NCI-H69 (cell line): ENCODE measurements around the gene C12orf43.
"Not testable (repeated sequence)": the region's sequence is repeated elsewhere in the genome, so short reads cannot be mapped to it uniquely, and the experiment has no call there.

Source experiments
- DNase-seq: peaks from one replicate; lab custom pipeline; 2025; lab: John Stamatoyannopoulos, UW

The C12orf43 gene

GRCh38 chr12:121015825-121016766 lies at the start of gene C12orf43:
TSS of gene C12orf43 (minus strand) at chr12:121016487. CDS start at chr12:121016474, 13 bp downstream.
- peak; percentile 96 for DNase-seq

GRCh38 chr12:121065345-121065744 lies 49.1 kb upstream of the C12orf43 start:
- no peak for DNase-seq

GRCh38 chr12:121064586-121064985 lies 48.3 kb upstream of the C12orf43 start:
- not testable (repeated sequence) for DNase-seq

GRCh38 chr12:121064116-121064515 lies 47.8 kb upstream of the C12orf43 start:
- DNase-seq = no peak

- DNase-seq = no peak
These were observed 46.2 kb upstream of the C12orf43 start for GRCh38 chr12:121062391-121063045.

GRCh38 chr12:121061831-121062230 lies 45.5 kb upstream of the C12orf43 start:
- peak; percentile 49 for DNase-seq

- DNase-seq = peak; percentile 81
These were observed 44.1 kb upstream of the C12orf43 start for GRCh38 chr12:121060149-121061001.

- peak; percentile 21 for DNase-seq
These were observed 43.0 kb upstream of the C12orf43 start for GRCh38 chr12:121059031-121059898.

- no peak for DNase-seq
These were observed 41.5 kb upstream of the C12orf43 start for GRCh38 chr12:121057794-121058193.

- DNase-seq = no peak
These were observed 37.4 kb upstream of the C12orf43 start for GRCh38 chr12:121053706-121054105.

GRCh38 chr12:121050725-121051124 lies 34.4 kb upstream of the C12orf43 start:
- DNase-seq = peak; percentile 25

GRCh38 chr12:121048442-121048841 lies 32.2 kb upstream of the C12orf43 start:
- no peak for DNase-seq

GRCh38 chr12:121047400-121047799 lies 31.1 kb upstream of the C12orf43 start:
- DNase-seq = not testable (repeated sequence)

GRCh38 chr12:121043067-121043466 lies 26.8 kb upstream of the C12orf43 start:
- no peak for DNase-seq

GRCh38 chr12:121038861-121039668 lies 22.8 kb upstream of the C12orf43 start, which contains the start of gene OASL:
TSS of gene OASL (minus strand) at chr12:121039246. CDS start at chr12:121038971, 275 bp downstream.
- DNase-seq = peak; percentile 16

GRCh38 chr12:121036810-121037326 lies 20.6 kb upstream of the C12orf43 start:
- no peak for DNase-seq

GRCh38 chr12:121034616-121035305 lies 18.5 kb upstream of the C12orf43 start:
- DNase-seq = peak; percentile 19

GRCh38 chr12:121033625-121034349 lies 17.5 kb upstream of the C12orf43 start:
- DNase-seq = peak; percentile 75
